Mesendoderm (in vitro differentiated cells): ENCODE data around the gene NACAD.

Source experiments
- DNase-seq: peaks from one replicate; pipeline ENCODE4 v3.0.0; 2013
- H2AK5ac ChIP-seq: 2 replicates; pipeline ENCODE4 v1.6.1; 2013; ENCODE audit warnings: low read length, inconsistent platforms
- H2BK120ac ChIP-seq: 2 replicates; pipeline ENCODE4 v1.6.1; 2013; ENCODE audit warnings: low read depth, mild to moderate bottlenecking, low read length, moderate library complexity, mixed read lengths
- H2BK15ac ChIP-seq: replicated peaks from 2 replicates; pipeline ENCODE4 v1.6.1; 2013; ENCODE audit warnings: low read depth, mild to moderate bottlenecking, moderate library complexity
- H2BK5ac ChIP-seq: 2 replicates; pipeline ENCODE4 v1.6.1; 2013; ENCODE audit warnings: low read length, inconsistent platforms
- H3K18ac ChIP-seq: 2 replicates; pipeline ENCODE4 v1.6.1; 2013; ENCODE audit warnings: mild to moderate bottlenecking, low read length, mixed read lengths
- H3K23ac ChIP-seq: one replicate; pipeline ENCODE4 v1.6.1; 2013; ENCODE audit warnings: low read length
- H3K27ac ChIP-seq: 2 replicates; pipeline ENCODE4 v1.5.1; 2013; ENCODE audit warnings: low read depth, mild to moderate bottlenecking, inconsistent platforms, low read length, moderate library complexity
- H3K27me3 ChIP-seq: 2 replicates; pipeline ENCODE4 v1.6.1; 2013; ENCODE audit warnings: low read length, control low read depth, mild to moderate bottlenecking, inconsistent platforms; ENCODE audit not compliant: insufficient read depth, poor library complexity
- H3K36me3 ChIP-seq: 2 replicates; pipeline ENCODE4 v1.6.1; 2013; ENCODE audit warnings: low read length, inconsistent platforms; ENCODE audit not compliant: control insufficient read depth, insufficient read depth
- H3K4ac ChIP-seq: one replicate; pipeline ENCODE4 v1.6.1; 2013; ENCODE audit warnings: low read depth, mild to moderate bottlenecking, low read length, moderate library complexity
- H3K4me1 ChIP-seq: 2 replicates; pipeline ENCODE4 v1.6.1; 2013; ENCODE audit warnings: low read depth, low read length, inconsistent platforms; ENCODE audit not compliant: control insufficient read depth
- H3K4me2 ChIP-seq: 2 replicates; pipeline ENCODE4 v1.6.1; 2013; ENCODE audit warnings: low read length
- H3K4me3 ChIP-seq: 2 replicates; pipeline ENCODE4 v1.5.1; 2013; ENCODE audit warnings: mild to moderate bottlenecking, low read length
- H3K56ac ChIP-seq: one replicate; pipeline ENCODE4 v1.6.1; 2013; ENCODE audit warnings: low read length
- H3K79me1 ChIP-seq: 2 replicates; pipeline ENCODE4 v1.6.1; 2013; ENCODE audit warnings: low read length, inconsistent platforms
- H3K79me2 ChIP-seq: 2 replicates; pipeline ENCODE4 v1.6.1; 2013; ENCODE audit warnings: mild to moderate bottlenecking, low read length; ENCODE audit not compliant: control insufficient read depth, insufficient read depth
- H3K9ac ChIP-seq: 2 replicates; pipeline ENCODE4 v1.6.1; 2013; ENCODE audit warnings: low read length, inconsistent platforms
- H4K5ac ChIP-seq: one replicate; pipeline ENCODE4 v1.6.1; 2013; ENCODE audit warnings: low read length
- H4K8ac ChIP-seq: one replicate; pipeline ENCODE4 v1.6.1; 2013; ENCODE audit warnings: low read depth, mild to moderate bottlenecking, control low read depth, low read length, moderate library complexity
- WGBS: extraction: QIAGEN DNeasy Blood & Tissue Kit; methylation state at CpG from one replicate; pipeline ENCODE4 v1.1.7; 2013; ENCODE audit warnings: low lambda C conversion rate, missing lambda C conversion rate; ENCODE audit not compliant: insufficient coverage; ENCODE audit errors: extremely low coverage; 5-methylcytosine and 5-hydroxymethylcytosine counted together

NACAD gene

GRCh38 chr7:45053941-45054340 is 34.8 kb downstream of the NACAD start:
- peaks cover 11% of the 10 kb centered on the region for H3K79me1 ChIP-seq
- H3K36me3 ChIP-seq = no peaks in the 10 kb centered on the region
- no peak overlapping the region for H3K4ac ChIP-seq
- H4K8ac ChIP-seq = no peak overlapping the region
- H2AK5ac ChIP-seq = no peak overlapping the region
- no peak overlapping the region for H3K27ac ChIP-seq
- no peaks in the 10 kb centered on the region for H3K79me2 ChIP-seq
- H3K4me3 ChIP-seq = no peak overlapping the region
- H3K9ac ChIP-seq = no peak overlapping the region
- no peak for DNase-seq
- no peak overlapping the region for H2BK5ac ChIP-seq
- H2BK120ac ChIP-seq = no peak overlapping the region
- no peak overlapping the region for H3K4me2 ChIP-seq
- peaks cover 6% of the 10 kb centered on the region for H3K4me1 ChIP-seq
- no CpG with 5 or more reads among the region's 5 CpGs for WGBS
- no peak overlapping the region for H4K5ac ChIP-seq
- no peak overlapping the region for H3K18ac ChIP-seq
- H3K27me3 ChIP-seq = no peaks in the 10 kb centered on the region
- H2BK15ac ChIP-seq = no peak overlapping the region
- no peak overlapping the region for H3K56ac ChIP-seq
- no peak overlapping the region for H3K23ac ChIP-seq

DNA sequence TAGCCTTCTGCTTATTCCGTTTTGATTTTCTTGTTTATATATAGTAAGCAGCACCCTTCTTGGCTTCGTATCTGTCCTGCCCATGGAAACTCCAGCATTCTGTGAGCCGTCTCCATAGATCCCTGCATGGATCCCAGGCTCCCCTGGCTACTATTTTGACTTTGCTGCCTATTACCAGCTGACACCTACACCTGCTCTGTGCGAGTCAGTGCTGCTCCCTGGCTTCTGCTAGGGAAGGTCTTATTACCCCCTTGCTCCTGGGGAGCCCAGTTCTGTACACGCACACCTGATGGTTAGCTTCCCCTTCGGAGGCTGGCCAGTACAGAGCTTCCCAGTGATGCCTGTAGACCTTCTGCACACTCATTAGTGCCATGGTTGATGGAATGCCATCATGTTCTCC is 35.4 kb downstream of the NACAD start:
- Histone ChIP-seq H3K27me3 (no peaks in the 10 kb centered on the region), H3K4me3 (no peak overlapping the region), H2BK5ac (no peak overlapping the region), H3K27ac (no peak overlapping the region), H3K9ac (no peak overlapping the region), H3K79me1 (peaks cover 11% of the 10 kb centered on the region), H4K8ac (no peak overlapping the region), H3K23ac (no peak overlapping the region), H3K79me2 (no peaks in the 10 kb centered on the region), H2AK5ac (no peak overlapping the region), H3K4ac (no peak overlapping the region), H3K36me3 (no peaks in the 10 kb centered on the region), H2BK120ac (no peak overlapping the region), H3K4me2 (no peak overlapping the region), H3K18ac (no peak overlapping the region), H3K56ac (no peak overlapping the region), H3K4me1 (peaks cover 6% of the 10 kb centered on the region), H4K5ac (no peak overlapping the region), H2BK15ac (no peak overlapping the region)
- DNase-seq = no peak
- no CpG with 5 or more reads among the region's 6 CpGs for WGBS

DNA sequence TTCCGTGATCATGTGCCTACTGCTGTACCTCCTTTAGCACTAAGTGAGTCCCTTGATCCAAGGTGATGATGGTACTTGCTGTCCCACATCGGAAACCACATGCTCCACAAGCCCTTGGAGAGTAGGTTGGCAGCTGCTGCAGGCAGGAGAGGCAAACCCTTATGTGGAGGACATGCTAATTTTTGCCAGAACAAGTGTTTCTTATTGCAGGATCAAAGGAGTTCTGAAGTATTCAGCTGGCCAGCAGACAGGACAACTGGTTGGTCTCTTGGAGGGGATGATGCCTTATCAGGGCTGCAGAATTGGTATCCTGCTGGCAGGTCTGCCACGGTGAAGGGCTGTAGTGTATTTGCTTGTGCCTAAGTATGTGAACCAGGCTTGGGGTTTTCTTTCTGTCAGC is 36.8 kb downstream of the NACAD start:
- peak; percentile 97 for DNase-seq
- Histone ChIP-seq H3K27me3 (no peaks in the 10 kb centered on the region), H3K4me2 (no peak overlapping the region), H3K4me1 (peaks cover 6% of the 10 kb centered on the region), H4K5ac (no peak overlapping the region), H3K79me1 (peaks cover 11% of the 10 kb centered on the region), H4K8ac (no peak overlapping the region), H3K23ac (no peak overlapping the region), H3K9ac (no peak overlapping the region), H2BK15ac (no peak overlapping the region), H3K56ac (no peak overlapping the region), H2BK120ac (no peak overlapping the region), H3K36me3 (no peaks in the 10 kb centered on the region), H2BK5ac (peak overlapping the region; percentile 26), H3K4ac (no peak overlapping the region), H3K79me2 (no peaks in the 10 kb centered on the region), H3K18ac (no peak overlapping the region), H3K27ac (no peak overlapping the region), H3K4me3 (no peak overlapping the region), H2AK5ac (no peak overlapping the region)
- no CpG with 5 or more reads among the region's 3 CpGs for WGBS

- H3K18ac ChIP-seq = no peak overlapping the region
- H3K56ac ChIP-seq = no peak overlapping the region
- WGBS = no CpG with 5 or more reads among the region's 2 CpGs
- H4K5ac ChIP-seq = no peak overlapping the region
- H4K8ac ChIP-seq = no peak overlapping the region
- no peak overlapping the region for H3K9ac ChIP-seq
- peaks cover 11% of the 10 kb centered on the region for H3K79me1 ChIP-seq
- H3K23ac ChIP-seq = no peak overlapping the region
- no peak overlapping the region for H3K27ac ChIP-seq
- no peak overlapping the region for H2BK120ac ChIP-seq
- H2BK15ac ChIP-seq = no peak overlapping the region
- no peaks in the 10 kb centered on the region for H3K36me3 ChIP-seq
- no peaks in the 10 kb centered on the region for H3K79me2 ChIP-seq
- DNase-seq = no peak
- H2BK5ac ChIP-seq = no peak overlapping the region
- no peaks in the 10 kb centered on the region for H3K27me3 ChIP-seq
- no peak overlapping the region for H2AK5ac ChIP-seq
- peaks cover 6% of the 10 kb centered on the region for H3K4me1 ChIP-seq
- no peak overlapping the region for H3K4me3 ChIP-seq
- H3K4ac ChIP-seq = no peak overlapping the region
- no peak overlapping the region for H3K4me2 ChIP-seq
These were observed 38.6 kb downstream of the NACAD start for GRCh38 chr7:45050198-45050597.

DNA sequence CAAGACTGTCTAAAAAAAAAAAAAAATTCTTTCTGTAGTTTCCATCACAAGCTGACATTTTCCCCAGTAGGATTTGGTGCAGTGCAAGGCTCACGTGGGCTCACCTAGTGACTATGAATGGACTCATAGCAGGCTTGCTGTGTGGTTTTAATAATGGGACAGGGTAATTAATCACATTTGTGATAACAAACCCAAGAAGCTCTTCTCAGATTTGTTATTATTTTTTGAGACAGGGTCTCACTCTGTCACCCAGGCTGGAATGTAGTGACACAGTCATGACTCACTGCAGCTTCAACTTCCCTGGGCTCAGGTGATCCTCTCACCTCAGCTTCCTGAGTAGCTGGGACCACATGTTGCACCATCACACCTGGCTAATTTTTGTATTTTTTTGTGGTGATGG is 40.0 kb downstream of the NACAD start:
- Histone ChIP-seq H3K79me1 (peaks cover 7% of the 10 kb centered on the region), H3K9ac (no peak overlapping the region), H3K4me1 (peaks cover 6% of the 10 kb centered on the region), H3K27me3 (no peaks in the 10 kb centered on the region), H4K8ac (no peak overlapping the region), H3K4me3 (no peak overlapping the region), H4K5ac (no peak overlapping the region), H2BK15ac (no peak overlapping the region), H3K27ac (no peak overlapping the region), H3K23ac (no peak overlapping the region), H3K79me2 (no peaks in the 10 kb centered on the region), H3K4ac (no peak overlapping the region), H3K4me2 (no peak overlapping the region), H2BK120ac (no peak overlapping the region), H2AK5ac (no peak overlapping the region), H2BK5ac (no peak overlapping the region), H3K18ac (no peak overlapping the region), H3K56ac (no peak overlapping the region), H3K36me3 (no peaks in the 10 kb centered on the region)
- WGBS = no CpG with 5 or more reads among the region's 1 CpG
- no peak for DNase-seq

- H2AK5ac ChIP-seq = no peak overlapping the region
- no peaks in the 10 kb centered on the region for H3K27me3 ChIP-seq
- H3K27ac ChIP-seq = no peak overlapping the region
- no peak overlapping the region for H3K18ac ChIP-seq
- no peak overlapping the region for H3K56ac ChIP-seq
- H3K23ac ChIP-seq = no peak overlapping the region
- H3K4me1 ChIP-seq = no peaks in the 10 kb centered on the region
- H2BK15ac ChIP-seq = no peak overlapping the region
- H3K36me3 ChIP-seq = peaks cover 2% of the 10 kb centered on the region
- H3K4me3 ChIP-seq = no peak overlapping the region
- no peak overlapping the region for H3K4ac ChIP-seq
- no peak overlapping the region for H2BK5ac ChIP-seq
- no peak overlapping the region for H4K5ac ChIP-seq
- no peaks in the 10 kb centered on the region for H3K79me1 ChIP-seq
- WGBS = no CpG with 5 or more reads among the region's 5 CpGs
- H4K8ac ChIP-seq = no peak overlapping the region
- H3K79me2 ChIP-seq = no peaks in the 10 kb centered on the region
- H3K9ac ChIP-seq = no peak overlapping the region
- H2BK120ac ChIP-seq = no peak overlapping the region
- no peak for DNase-seq
- H3K4me2 ChIP-seq = no peak overlapping the region
These were observed 44.4 kb downstream of the NACAD start for GRCh38 chr7:45044338-45044737.
